GM23338 (cell line): ENCODE measurements around the gene BPI. TPM values are rescaled to one million over a fixed set of nuclear protein-coding genes. Genes with fewer than 3 reads are reported as not detected.

Experiments used
- ATAC-seq: fragments of 200-7000 bp; cut with Tn5 transposase; 3 replicates; pipeline ENCODE4 v1.9.1; 2020
- DNase-seq: peaks from one replicate; pipeline ENCODE4 v3.0.0-alpha.2; 2015; ENCODE audit warnings: low spot score
- H2AFZ ChIP-seq: fragments of 200-600 bp; sonication (generic); 2 replicates; pipeline ENCODE4 v1.8.0; 2016; ENCODE audit warnings: antibody characterized with exemption, mild to moderate bottlenecking, moderate library complexity
- H3F3A ChIP-seq: fragments of 200-600 bp; sonication (generic); replicated peaks from 2 replicates; pipeline ENCODE4 v1.8.0; 2017; ENCODE audit warnings: antibody characterized with exemption, mixed run types, low read depth
- H3K27ac ChIP-seq: fragments of 200-600 bp; sonication (generic); 2 replicates; pipeline ENCODE4 v1.6.1; 2016; ENCODE audit warnings: low read depth
- H3K27me3 ChIP-seq: fragments of 200-600 bp; sonication (generic); 2 replicates; pipeline ENCODE4 v1.8.0; 2016; ENCODE audit warnings: mild to moderate bottlenecking, mixed run types, moderate library complexity; ENCODE audit not compliant: insufficient read depth
- H3K36me3 ChIP-seq: fragments of 200-600 bp; sonication (generic); 2 replicates; pipeline ENCODE4 v1.8.0; 2016; ENCODE audit warnings: mild to moderate bottlenecking; ENCODE audit not compliant: insufficient read depth
- H3K4me1 ChIP-seq: fragments of 200-600 bp; sonication (generic); 2 replicates; pipeline ENCODE4 v1.8.0; 2016; ENCODE audit warnings: mild to moderate bottlenecking, moderate library complexity; ENCODE audit not compliant: insufficient read depth
- H3K4me2 ChIP-seq: fragments of 200-600 bp; sonication (generic); 2 replicates; pipeline ENCODE4 v1.7.1; 2017; ENCODE audit warnings: mixed run types
- H3K4me3 ChIP-seq: fragments of 200-600 bp; sonication (generic); 2 replicates; pipeline ENCODE4 v1.6.1; 2016; ENCODE audit warnings: mixed run types
- H3K79me2 ChIP-seq: fragments of 200-600 bp; sonication (generic); replicated peaks from 2 replicates; pipeline ENCODE4 v1.8.0; 2017; ENCODE audit warnings: mild to moderate bottlenecking; ENCODE audit not compliant: insufficient read depth
- H3K9me2 ChIP-seq: fragments of 200-600 bp; sonication (generic); 2 replicates; pipeline ENCODE4 v1.8.0; 2017; ENCODE audit not compliant: insufficient read depth
- H4K20me1 ChIP-seq: fragments of 200-600 bp; sonication (generic); replicated peaks from 2 replicates; pipeline ENCODE4 v1.8.0; 2017; ENCODE audit warnings: mild to moderate bottlenecking; ENCODE audit not compliant: insufficient read depth
- H3K27ac Mint-ChIP-seq: 2 replicates; pipeline ENCODE4 v1.8.0; 2020; ENCODE audit warnings: inconsistent platforms, mild to moderate bottlenecking, moderate library complexity, mixed read lengths
- H3K27me3 Mint-ChIP-seq: 3 replicates; pipeline ENCODE4 v1.8.0; 2022; ENCODE audit warnings: low read depth, mild to moderate bottlenecking, moderate library complexity, mixed read lengths, inconsistent platforms; ENCODE audit not compliant: insufficient read depth, poor library complexity
- H3K36me3 Mint-ChIP-seq: 3 replicates; pipeline ENCODE4 v1.8.0; 2021; ENCODE audit warnings: low read depth, mild to moderate bottlenecking, inconsistent platforms, moderate library complexity, mixed read lengths
- H3K4me1 Mint-ChIP-seq: 3 replicates; pipeline ENCODE4 v1.8.0; 2020; ENCODE audit warnings: mild to moderate bottlenecking, inconsistent platforms, mixed read lengths
- H3K4me3 Mint-ChIP-seq: 3 replicates; pipeline ENCODE4 v1.8.0; 2021; ENCODE audit warnings: moderate library complexity, mild to moderate bottlenecking, inconsistent platforms, mixed read lengths
- H3K9me3 Mint-ChIP-seq: 3 replicates; pipeline ENCODE4 v1.8.0; 2020; ENCODE audit warnings: moderate library complexity, mild to moderate bottlenecking, inconsistent platforms, mixed read lengths
- CREB1 ChIP-seq: fragments of 250-450 bp; sonication (Bioruptor Pico); IDR thresholded peaks from 2 replicates; pipeline ENCODE4 v1.5.0; 2020; ENCODE audit warnings: low read depth, mild to moderate bottlenecking, moderate library complexity
- ETS1 ChIP-seq: IDR thresholded peaks from 2 replicates; pipeline ENCODE4 v1.6.1; 2016; ENCODE audit warnings: antibody characterized with exemption
- EZH2 ChIP-seq: fragments of 200-600 bp; sonication (generic); IDR thresholded peaks from one replicate; pipeline ENCODE4 v1.8.0; 2017; ENCODE audit warnings: antibody characterized with exemption, mild to moderate bottlenecking, low read depth; ENCODE audit not compliant: unreplicated experiment
- EZH2phosphoT487 ChIP-seq: fragments of 200-600 bp; sonication (generic); IDR thresholded peaks from one replicate; pipeline ENCODE4 v1.8.1; 2018; ENCODE audit warnings: antibody characterized with exemption; ENCODE audit not compliant: unreplicated experiment
- JUNB ChIP-seq: IDR thresholded peaks from one replicate; pipeline ENCODE4 v1.6.1; 2016; ENCODE audit warnings: antibody characterized with exemption; ENCODE audit not compliant: unreplicated experiment
- NANOG ChIP-seq: IDR thresholded peaks from 2 replicates; pipeline ENCODE4 v1.6.1; 2016; ENCODE audit warnings: antibody characterized with exemption, borderline replicate concordance
- POLR2AphosphoS5 ChIP-seq: IDR thresholded peaks from 2 replicates; pipeline ENCODE4 v1.6.1; 2016; ENCODE audit warnings: antibody characterized with exemption, low read depth
- REST ChIP-seq: IDR thresholded peaks from one replicate; pipeline ENCODE4 v1.6.1; 2018; ENCODE audit warnings: antibody characterized with exemption; ENCODE audit not compliant: unreplicated experiment
- STAT1 ChIP-seq: IDR thresholded peaks from one replicate; pipeline ENCODE4 v1.6.1; 2016; ENCODE audit warnings: antibody characterized with exemption; ENCODE audit not compliant: unreplicated experiment
- ZNF114 ChIP-seq: fragments of 250-450 bp; sonication (Bioruptor Pico); IDR thresholded peaks from 2 replicates; pipeline ENCODE4 v1.5.0; 2020; ENCODE audit warnings: mild to moderate bottlenecking, moderate library complexity
- ZNF331 ChIP-seq: fragments of 250-450 bp; sonication (Bioruptor Pico); IDR thresholded peaks from 2 replicates; pipeline ENCODE4 v1.5.0; 2020; ENCODE audit warnings: low read depth, mild to moderate bottlenecking, moderate library complexity
- ZNF462 ChIP-seq: fragments of 250-450 bp; sonication (Bioruptor Pico); IDR thresholded peaks from 2 replicates; pipeline ENCODE4 v1.5.0; 2020; ENCODE audit warnings: mild to moderate bottlenecking, moderate library complexity
- polyA plus RNA-seq: library from polyadenylated mRNA; unstranded; fragments of >200 nt; fragmentation: Nextera tagmentation; extraction: Ambion mirVana; gene quantifications from 2 replicates; pipeline ENCODE4 v1.2.1, GENCODE V29; 2016
- total RNA-seq: library from RNA; depleted of rRNA; stranded (reverse); fragments of >200 nt; shearing (Covaris generic); gene quantifications from 2 replicates; pipeline ENCODE4 v1.2.3, GENCODE V29; 2014
- TF ChIP-seq, protein P1 (sequence below), 2 experiments: fragments of 200-600 bp in 1 of 2; sonication (generic) in 1 of 2; conservative IDR thresholded peaks; 2 replicates each; pipeline versions ENCODE4 v1.5.1 to v1.6.1; 2016 to 2017; ENCODE audit warnings: antibody characterized with exemption in 2 of 2, low read depth in 2 of 2, mild to moderate bottlenecking in 2 of 2, moderate library complexity in 1 of 2

The BPI gene
- total and polyA plus RNA-seq, 2 experiments from 2014 or later, result not detected

DNA sequence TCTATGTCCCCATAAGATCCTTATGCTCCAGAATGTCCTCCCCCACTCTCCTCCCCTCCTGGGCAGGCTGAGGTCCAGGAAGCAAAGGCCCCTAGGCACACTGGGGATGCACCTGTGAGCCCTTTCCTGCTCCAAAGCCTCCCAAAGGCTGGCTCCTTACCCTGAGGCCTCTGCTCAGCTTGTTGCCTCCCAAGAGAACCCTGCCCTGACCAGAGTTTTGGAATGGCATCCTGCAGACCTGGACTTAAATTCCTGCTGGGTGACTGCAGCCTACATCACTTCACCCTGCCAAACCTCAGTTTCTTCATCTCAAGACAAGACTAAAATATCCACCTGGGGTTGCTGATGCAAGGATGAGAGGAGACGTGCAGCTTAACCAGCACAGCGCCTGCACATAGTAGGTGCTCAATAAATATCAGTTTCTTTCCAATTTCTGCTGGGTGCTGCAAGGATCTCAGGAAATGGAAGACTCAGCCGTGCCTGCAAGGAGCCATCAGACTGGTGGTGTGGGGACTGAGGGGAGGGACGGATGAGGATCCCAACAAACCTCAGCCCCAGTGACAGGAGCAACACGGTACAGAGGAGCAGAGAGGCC, 40.2 kb downstream of the BPI start:
- Mint-ChIP-seq H3K27me3 (peaks cover 6% of the 10 kb centered on the region), H3K4me1 (peaks cover 43% of the 10 kb centered on the region), H3K4me3 (no peak overlapping the region), H3K9me3 (no peaks in the 10 kb centered on the region), H3K27ac (no peak overlapping the region; the same call in 1 of the 2 replicates), H3K36me3 (no peaks in the 10 kb centered on the region)
- no peak for DNase-seq
- TF ChIP-seq POLR2AphosphoS5 (no peak), ZNF114 (CRISPR knock-in tag) (no peak), JUNB (no peak), STAT1 (no peak), NANOG (no peak), CREB1 (CRISPR knock-in tag) (no peak), ETS1 (no peak), REST (no peak), EZH2phosphoT487 (no peak), ZNF331 (CRISPR knock-in tag) (no peak), EZH2 (no peak), ZNF462 (CRISPR knock-in tag) (no peak)
- TF ChIP-seq, protein P1, sequence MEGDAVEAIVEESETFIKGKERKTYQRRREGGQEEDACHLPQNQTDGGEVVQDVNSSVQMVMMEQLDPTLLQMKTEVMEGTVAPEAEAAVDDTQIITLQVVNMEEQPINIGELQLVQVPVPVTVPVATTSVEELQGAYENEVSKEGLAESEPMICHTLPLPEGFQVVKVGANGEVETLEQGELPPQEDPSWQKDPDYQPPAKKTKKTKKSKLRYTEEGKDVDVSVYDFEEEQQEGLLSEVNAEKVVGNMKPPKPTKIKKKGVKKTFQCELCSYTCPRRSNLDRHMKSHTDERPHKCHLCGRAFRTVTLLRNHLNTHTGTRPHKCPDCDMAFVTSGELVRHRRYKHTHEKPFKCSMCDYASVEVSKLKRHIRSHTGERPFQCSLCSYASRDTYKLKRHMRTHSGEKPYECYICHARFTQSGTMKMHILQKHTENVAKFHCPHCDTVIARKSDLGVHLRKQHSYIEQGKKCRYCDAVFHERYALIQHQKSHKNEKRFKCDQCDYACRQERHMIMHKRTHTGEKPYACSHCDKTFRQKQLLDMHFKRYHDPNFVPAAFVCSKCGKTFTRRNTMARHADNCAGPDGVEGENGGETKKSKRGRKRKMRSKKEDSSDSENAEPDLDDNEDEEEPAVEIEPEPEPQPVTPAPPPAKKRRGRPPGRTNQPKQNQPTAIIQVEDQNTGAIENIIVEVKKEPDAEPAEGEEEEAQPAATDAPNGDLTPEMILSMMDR (conservative IDR thresholded peaks at IDR 0.05; ENCODE audit: low read depth in 2 of 2), result no peak
- Histone ChIP-seq H4K20me1 (no peaks in the 10 kb centered on the region), H3K79me2 (no peaks in the 10 kb centered on the region), H3K27me3 (no peaks in the 10 kb centered on the region), H3K27ac (no peak overlapping the region), H3K36me3 (no peaks in the 10 kb centered on the region), H3K4me3 (no peak overlapping the region), H3K4me1 (peaks cover 44% of the 10 kb centered on the region), H3F3A (peaks cover 17% of the 10 kb centered on the region), H2AFZ (no peak overlapping the region), H3K4me2 (no peak overlapping the region), H3K9me2 (no peaks in the 10 kb centered on the region)
- no peak for ATAC-seq
